Activated T-helper 2 cell treated with anti-CD3 and anti-CD28 coated beads, Interferon-gamma antibody, Interleukin-2, Interleukin-4, amounts not matched to agents 10 μg/mL and 5 μg/mL and 100 μg/mL, durations not matched to agents 14 hours and 24 hours and 36 hours (primary cell): ENCODE data around the gene CALR3. TPM values are rescaled to one million over a fixed set of nuclear protein-coding genes. Genes with fewer than 3 reads are reported as not detected.
"Not testable (repeated sequence)": the region's sequence is repeated elsewhere in the genome, so short reads cannot be mapped to it uniquely, and the experiment has no call there.

Experiments used
- DNase-seq: peaks from one replicate; pipeline ENCODE4 v3.0.0; 2021; ENCODE audit warnings: low spot score
- H3K27ac Mint-ChIP-seq: one replicate; pipeline ENCODE4 v1.8.0; 2021; ENCODE audit warnings: mixed read lengths
- H3K27me3 Mint-ChIP-seq: one replicate; pipeline ENCODE4 v1.8.0; 2021; ENCODE audit warnings: low read depth, mixed read lengths
- H3K36me3 Mint-ChIP-seq: one replicate; pipeline ENCODE4 v1.8.0; 2021; ENCODE audit warnings: low read depth, mixed read lengths
- H3K4me1 Mint-ChIP-seq: one replicate; pipeline ENCODE4 v1.8.0; 2021; ENCODE audit warnings: low read depth, mixed read lengths
- H3K4me3 Mint-ChIP-seq: one replicate; pipeline ENCODE4 v1.8.0; 2021; ENCODE audit warnings: low read depth, mild to moderate bottlenecking, moderate library complexity, mixed read lengths
- H3K9me3 Mint-ChIP-seq: one replicate; pipeline ENCODE4 v1.8.0; 2021; ENCODE audit warnings: mixed read lengths
- intact Hi-C: fragments of 100-400 bp; cut with micrococcal nuclease; formaldehyde crosslinking; loops from one replicate; pipeline ENCODE4 v1.15.1; 2023
- total RNA-seq: library from RNA; stranded (reverse); gene quantifications from 2 replicates; pipeline ENCODE4 v1.2.3, GENCODE V29; 2022

Gene CALR3, protein sequence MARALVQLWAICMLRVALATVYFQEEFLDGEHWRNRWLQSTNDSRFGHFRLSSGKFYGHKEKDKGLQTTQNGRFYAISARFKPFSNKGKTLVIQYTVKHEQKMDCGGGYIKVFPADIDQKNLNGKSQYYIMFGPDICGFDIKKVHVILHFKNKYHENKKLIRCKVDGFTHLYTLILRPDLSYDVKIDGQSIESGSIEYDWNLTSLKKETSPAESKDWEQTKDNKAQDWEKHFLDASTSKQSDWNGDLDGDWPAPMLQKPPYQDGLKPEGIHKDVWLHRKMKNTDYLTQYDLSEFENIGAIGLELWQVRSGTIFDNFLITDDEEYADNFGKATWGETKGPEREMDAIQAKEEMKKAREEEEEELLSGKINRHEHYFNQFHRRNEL
- not detected in 2 replicates for total RNA-seq

DNA sequence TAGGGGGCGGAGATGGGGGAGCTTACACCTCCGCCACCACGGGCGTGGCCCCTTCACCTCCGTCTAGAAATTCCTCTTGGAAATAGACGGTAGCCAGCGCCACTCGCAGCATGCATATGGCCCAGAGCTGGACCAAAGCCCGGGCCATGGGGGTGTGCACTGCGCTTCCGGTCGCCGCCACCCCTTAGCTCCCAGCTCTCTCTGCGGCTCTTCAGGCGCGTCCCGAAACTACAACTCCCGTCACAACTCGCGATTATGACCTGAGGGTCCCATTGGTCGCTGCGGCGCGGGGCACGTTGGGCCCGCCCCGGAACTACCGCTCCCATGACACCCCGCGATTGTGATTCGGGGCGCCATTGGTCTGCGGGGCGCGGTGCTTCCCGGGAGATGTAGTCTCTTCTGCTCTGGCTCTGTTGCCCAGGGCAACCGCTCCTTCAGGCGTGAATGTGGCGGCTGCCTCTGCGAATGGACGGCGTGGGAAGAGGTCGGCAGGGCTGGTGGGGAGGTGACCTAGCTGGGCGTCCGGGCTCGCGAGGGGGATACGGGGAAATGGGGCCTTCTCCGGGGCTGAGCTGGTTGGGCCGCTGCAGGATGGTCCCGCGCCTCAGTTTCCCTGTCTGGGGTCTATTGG is at the start of gene CALR3, which contains the start of gene C19orf44:
TSS of gene CALR3 (minus strand) at position 186 of the 631 bp plus-strand sequence. CDS start at position 148, 38 bp downstream.
TSS of gene C19orf44 (plus strand) at position 413 of the 631 bp plus-strand sequence. CDS start 4,399 bp downstream, outside the sequence.
- peak; percentile 98 for DNase-seq
- H3K4me3 Mint-ChIP-seq: peak within 1 kb of the TSS; percentile 91
- H3K9me3 Mint-ChIP-seq: no peaks in the 10 kb centered on the region
- no peaks in the 10 kb centered on the region for H3K27me3 Mint-ChIP-seq
- intact Hi-C loops: loop anchor here (1.0 to 5.0 kb wide), 5 partner anchors 25 to 132 kb away; partner anchors contain the start of genes CHERP, EPS15L1, MED26 and SLC35E1
- peaks cover 1% of the 10 kb centered on the region for H3K36me3 Mint-ChIP-seq
- H3K27ac Mint-ChIP-seq: peak within 1 kb of the TSS; percentile 68
- H3K4me1 Mint-ChIP-seq: peaks cover 9% of the 10 kb centered on the region

DNA sequence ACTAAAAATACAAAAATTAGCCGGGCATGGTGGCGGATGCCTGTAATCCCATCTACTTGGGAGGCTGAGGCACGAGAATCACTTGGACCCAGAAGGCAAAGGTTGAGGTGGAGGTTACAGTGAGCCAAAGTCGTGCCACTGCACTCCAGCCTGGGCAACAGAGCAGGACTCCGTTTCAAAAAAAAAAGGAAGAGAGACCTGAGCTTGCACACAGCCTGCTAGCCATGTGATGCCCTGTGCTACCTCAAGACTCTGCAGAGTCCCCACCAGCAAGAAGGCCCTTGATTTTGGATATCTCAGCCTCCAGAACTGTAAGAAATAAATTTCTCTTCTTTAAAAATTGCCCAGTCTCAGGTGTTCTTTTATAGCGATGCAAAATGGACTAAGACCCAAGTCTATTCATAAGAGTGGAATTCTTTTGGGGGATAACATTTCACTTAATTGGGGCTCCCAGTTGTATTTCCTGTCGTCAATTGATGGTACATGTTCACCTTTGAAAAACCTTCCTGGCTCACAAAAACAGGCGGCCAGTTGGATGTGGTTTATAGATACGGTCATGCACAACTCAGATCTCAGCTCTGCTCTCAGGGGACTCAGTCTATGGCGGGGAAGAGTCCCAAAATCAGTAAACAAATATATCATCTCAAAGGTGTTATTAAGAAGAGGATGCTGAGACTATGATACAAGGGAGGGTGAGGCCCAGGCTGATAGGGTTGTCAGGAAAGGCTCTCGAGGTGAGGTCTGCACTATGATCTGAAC is 48.7 kb upstream of the CALR3 start:
- intact Hi-C loops: no loop called here
- Mint-ChIP-seq H3K4me1 (peaks cover 27% of the 10 kb centered on the region), H3K27ac (peak overlapping the region; percentile 61), H3K4me3 (peak overlapping the region; percentile 38), H3K36me3 (peaks cover 33% of the 10 kb centered on the region), H3K9me3 (no peaks in the 10 kb centered on the region), H3K27me3 (no peaks in the 10 kb centered on the region)
- DNase-seq: no peak

DNA sequence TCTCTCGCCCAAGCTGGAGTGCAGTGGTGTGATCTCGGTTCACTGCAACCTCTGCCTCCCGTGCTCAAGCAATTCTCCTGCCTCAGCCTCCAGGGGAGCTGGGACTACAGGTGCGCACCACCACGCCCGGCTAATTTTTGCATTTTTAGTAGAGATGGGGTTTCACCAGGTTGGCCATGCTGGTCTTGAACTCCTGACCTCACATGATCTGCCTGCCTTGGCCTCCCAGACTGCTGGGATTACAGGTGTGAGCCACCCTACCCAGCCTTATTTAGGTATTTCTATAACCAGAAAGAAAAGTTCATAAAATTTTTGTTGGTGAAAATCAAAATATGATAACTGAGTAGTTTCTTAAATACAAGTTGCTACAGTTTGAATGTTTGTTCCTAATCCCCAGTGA is 47.8 kb upstream of the CALR3 start:
- not testable (repeated sequence) for H3K9me3 Mint-ChIP-seq, DNase-seq, H3K27me3 Mint-ChIP-seq
- Mint-ChIP-seq H3K4me1 (peaks cover 29% of the 10 kb centered on the region), H3K27ac (peak overlapping the region; percentile 95), H3K4me3 (peak overlapping the region; percentile 99), H3K36me3 (peaks cover 41% of the 10 kb centered on the region)
- intact Hi-C loops: loop anchor here (2.0 kb wide), 2 partner anchors 23 to 47 kb away; partner anchors contain the start of genes C19orf44 and CALR3

GRCh38 chr19:16542910-16543472 is 47.0 kb upstream of the CALR3 start:
- Mint-ChIP-seq H3K9me3 (no peaks in the 10 kb centered on the region), H3K36me3 (peaks cover 46% of the 10 kb centered on the region), H3K4me1 (peaks cover 32% of the 10 kb centered on the region), H3K4me3 (peak overlapping the region; percentile 99), H3K27ac (peak overlapping the region; percentile 95), H3K27me3 (no peaks in the 10 kb centered on the region)
- DNase-seq: no peak
- intact Hi-C loops: loop anchor here (1.0 to 2.0 kb wide), 5 partner anchors 24 to 85 kb away; partner anchors contain the start of genes C19orf44, CALR3, MED26 and SLC35E1

- intact Hi-C loops: loop anchor here (1.0 to 2.0 kb wide), 5 partner anchors 25 to 86 kb away; partner anchors contain the start of genes C19orf44, CALR3, MED26 and SLC35E1
- H3K36me3 Mint-ChIP-seq: peaks cover 52% of the 10 kb centered on the region
- H3K9me3 Mint-ChIP-seq: no peaks in the 10 kb centered on the region
- H3K4me3 Mint-ChIP-seq: peak within 1 kb of the TSS; percentile 99
- peaks cover 28% of the 10 kb centered on the region for H3K4me1 Mint-ChIP-seq
- peak within 1 kb of the TSS; percentile 95 for H3K27ac Mint-ChIP-seq
- DNase-seq: peak; percentile 93
- H3K27me3 Mint-ChIP-seq: no peaks in the 10 kb centered on the region
These were observed 46.3 kb upstream of the CALR3 start, which contains the start of gene CHERP for GRCh38 chr19:16542045-16542909. Gene CHERP (minus strand): TSS chr19:16542437. CDS start chr19:16542378, 59 bp downstream.

GRCh38 chr19:16541526-16542044 is 45.6 kb upstream of the CALR3 start:
- DNase-seq: no peak
- H3K27ac Mint-ChIP-seq: peak overlapping the region; percentile 46
- H3K36me3 Mint-ChIP-seq: peaks cover 58% of the 10 kb centered on the region
- peak overlapping the region; percentile 99 for H3K4me3 Mint-ChIP-seq
- H3K9me3 Mint-ChIP-seq: no peaks in the 10 kb centered on the region
- no peaks in the 10 kb centered on the region for H3K27me3 Mint-ChIP-seq
- intact Hi-C loops: loop anchor here (1.0 to 2.0 kb wide), 5 partner anchors 25 to 87 kb away; partner anchors contain the start of genes C19orf44, CALR3, MED26 and SLC35E1
- H3K4me1 Mint-ChIP-seq: peaks cover 28% of the 10 kb centered on the region

DNA sequence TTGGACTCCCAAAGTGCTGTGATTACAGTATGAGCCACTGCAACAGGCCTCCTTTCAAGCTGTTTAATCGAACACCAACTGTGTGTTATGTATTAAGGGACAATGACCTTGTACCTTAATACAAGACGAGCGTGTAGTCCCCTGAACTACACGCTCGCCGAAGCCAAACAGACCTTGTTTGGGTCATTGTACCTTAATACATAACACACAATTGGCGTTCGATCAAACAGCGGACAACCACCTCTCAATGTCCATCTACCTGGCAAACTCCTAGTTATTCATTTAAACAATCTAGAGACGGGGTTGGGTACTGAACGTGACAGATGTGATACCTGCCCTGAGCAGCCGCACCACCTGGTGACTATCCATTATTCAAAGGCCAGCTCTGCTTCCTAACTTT is 45.0 kb upstream of the CALR3 start:
- Mint-ChIP-seq H3K27me3 (no peaks in the 10 kb centered on the region), H3K9me3 (no peaks in the 10 kb centered on the region), H3K27ac (no peak overlapping the region), H3K4me3 (peak overlapping the region; percentile 99), H3K36me3 (peaks cover 65% of the 10 kb centered on the region), H3K4me1 (peaks cover 28% of the 10 kb centered on the region)
- DNase-seq: no peak
- intact Hi-C loops: no loop called here

DNA sequence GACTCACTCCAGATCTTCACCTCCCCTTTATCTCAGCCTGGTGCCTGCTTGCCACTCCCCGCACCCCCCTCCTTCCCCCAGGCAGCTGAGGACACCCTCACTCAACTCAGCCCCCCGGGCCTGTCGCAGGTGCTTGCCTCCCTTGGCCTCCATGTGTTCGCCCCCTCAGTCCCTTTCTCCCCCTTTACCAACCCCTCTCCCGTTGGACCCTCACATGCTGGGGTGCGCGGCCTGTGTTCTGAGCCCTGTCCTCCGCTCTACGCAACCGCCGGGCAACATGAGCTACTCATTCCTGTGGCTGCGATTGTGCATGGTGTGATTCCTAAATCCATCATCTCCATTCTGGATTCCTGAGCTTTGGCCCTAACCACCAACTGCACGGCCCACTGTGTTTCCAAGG is 41.1 kb upstream of the CALR3 start:
- DNase-seq: no peak
- Mint-ChIP-seq H3K27me3 (no peaks in the 10 kb centered on the region), H3K4me1 (peaks cover 15% of the 10 kb centered on the region), H3K4me3 (no peak overlapping the region), H3K9me3 (no peaks in the 10 kb centered on the region), H3K27ac (no peak overlapping the region), H3K36me3 (peaks cover 76% of the 10 kb centered on the region)
- intact Hi-C loops: no loop called here

DNA sequence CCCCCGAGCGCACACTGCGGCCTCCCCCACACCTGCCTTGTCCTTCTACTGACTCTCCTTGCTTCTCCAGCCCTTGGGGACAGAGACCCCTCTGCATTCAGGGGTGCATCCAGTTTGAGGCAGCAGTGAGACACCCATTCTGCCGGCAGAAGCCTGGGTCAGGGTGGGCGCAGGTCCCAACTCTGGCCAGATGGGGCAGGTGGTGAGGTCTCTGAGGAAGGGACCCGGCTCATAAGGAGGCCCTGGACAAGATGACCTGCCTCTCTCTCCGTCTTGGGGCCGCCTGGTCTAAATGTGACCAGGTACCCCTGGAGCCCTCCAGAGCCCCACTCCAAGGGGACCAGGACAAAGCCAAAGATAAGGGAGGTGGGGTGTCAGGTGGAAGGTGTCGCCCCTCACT is 40.2 kb upstream of the CALR3 start:
- no peaks in the 10 kb centered on the region for H3K27me3 Mint-ChIP-seq
- H3K9me3 Mint-ChIP-seq: no peaks in the 10 kb centered on the region
- no peak for DNase-seq
- intact Hi-C loops: no loop called here
- peaks cover 80% of the 10 kb centered on the region for H3K36me3 Mint-ChIP-seq
- no peak overlapping the region for H3K27ac Mint-ChIP-seq
- peaks cover 11% of the 10 kb centered on the region for H3K4me1 Mint-ChIP-seq
- no peak overlapping the region for H3K4me3 Mint-ChIP-seq

- H3K27me3 Mint-ChIP-seq: no peaks in the 10 kb centered on the region
- H3K4me1 Mint-ChIP-seq: peaks cover 9% of the 10 kb centered on the region
- no peak for DNase-seq
- no peak overlapping the region for H3K4me3 Mint-ChIP-seq
- H3K36me3 Mint-ChIP-seq: peaks cover 75% of the 10 kb centered on the region
- intact Hi-C loops: no loop called here
- no peaks in the 10 kb centered on the region for H3K9me3 Mint-ChIP-seq
- H3K27ac Mint-ChIP-seq: no peak overlapping the region
These were observed 39.4 kb upstream of the CALR3 start for GRCh38 chr19:16535381-16535780.
